ENCODE measurements around the gene KLHL2.

KLHL2 gene

GRCh38 chr4:165288639-165289422, 81.5 kb downstream of the KLHL2 start:
- DNase-seq (ENCODE audit: low spot score), result no peak

GRCh38 chr4:165289423-165289785, 82.0 kb downstream of the KLHL2 start:
- DNase-seq (ENCODE audit: low spot score), result no peak

GRCh38 chr4:165293061-165293460, 85.7 kb downstream of the KLHL2 start:
- DNase-seq (ENCODE audit: low spot score), result no peak

GRCh38 chr4:165293927-165294649, 86.7 kb downstream of the KLHL2 start:
- DNase-seq (ENCODE audit: low spot score), result no peak

- DNase-seq (ENCODE audit: low spot score), result no peak
Observed at GRCh38 chr4:165294907-165295306, 87.5 kb downstream of the KLHL2 start.

GRCh38 chr4:165297626-165298025, 90.3 kb downstream of the KLHL2 start:
- no peak for DNase-seq (ENCODE audit: low spot score)

- no peak for DNase-seq (ENCODE audit: low spot score)
Observed at GRCh38 chr4:165299399-165300060, 92.2 kb downstream of the KLHL2 start.

GRCh38 chr4:165301833-165302232, 94.5 kb downstream of the KLHL2 start:
- no peak for DNase-seq (ENCODE audit: low spot score)

GRCh38 chr4:165302658-165303057, 95.3 kb downstream of the KLHL2 start:
- no peak for DNase-seq (ENCODE audit: low spot score)

GRCh38 chr4:165308166-165308565, 100.8 kb downstream of the KLHL2 start:
- no peak for DNase-seq (ENCODE audit: low spot score)

- no peak for DNase-seq (ENCODE audit: low spot score)
Observed at GRCh38 chr4:165308606-165309005, 101.2 kb downstream of the KLHL2 start.

- no peak for DNase-seq (ENCODE audit: low spot score)
Observed at GRCh38 chr4:165309456-165309855, 102.1 kb downstream of the KLHL2 start.

- DNase-seq (ENCODE audit: low spot score), result no peak
Observed at GRCh38 chr4:165312506-165312905, 105.1 kb downstream of the KLHL2 start.

- no peak for DNase-seq (ENCODE audit: low spot score)
Observed at GRCh38 chr4:165319030-165319429, 111.7 kb downstream of the KLHL2 start.

GRCh38 chr4:165319509-165319908, 112.1 kb downstream of the KLHL2 start:
- no peak for DNase-seq (ENCODE audit: low spot score)

- no peak for DNase-seq (ENCODE audit: low spot score)
Observed at GRCh38 chr4:165324236-165324917, 117.0 kb downstream of the KLHL2 start.

- DNase-seq (ENCODE audit: low spot score), result no peak
Observed at GRCh38 chr4:165324918-165325304, 117.5 kb downstream of the KLHL2 start.

- DNase-seq (ENCODE audit: low spot score), result no peak
Observed at GRCh38 chr4:165325732-165326512, 118.6 kb downstream of the KLHL2 start.

- no peak for DNase-seq (ENCODE audit: low spot score)
Observed at GRCh38 chr4:165326831-165327210, 119.5 kb downstream of the KLHL2 start.

GRCh38 chr4:165327211-165328100, 120.1 kb downstream of the KLHL2 start, which contains the start of gene MSMO1:
Gene MSMO1 (plus strand): TSS chr4:165327669. CDS start chr4:165333371, 5,702 bp downstream.
- DNase-seq (ENCODE audit: low spot score), result peak; percentile 99

GRCh38 chr4:165328101-165328425, 120.7 kb downstream of the KLHL2 start:
- DNase-seq (ENCODE audit: low spot score), result no peak
